ENCODE results near the gene ATF6. TPM values are rescaled to one million over a fixed set of nuclear protein-coding genes. Genes with fewer than 3 reads are reported as not detected.

The ATF6 gene
- total RNA-seq, 1 experiment from 2014 or later, result 10.6 TPM

- no peak for TF ChIP-seq CREM (CRISPR knock-in tag; IDR thresholded peaks at IDR 0.05)
These were observed 228.1 kb downstream of the ATF6 start (continued) for GRCh38 chr1:161994175-161994668.

GRCh38 chr1:161997152-161997551 lies 231.0 kb downstream of the ATF6 start:
- Mint-ChIP-seq H3K27ac (no peak overlapping the region), H3K36me3 (no peaks in the 10 kb centered on the region), H3K9me3 (0 out of 2 replicates have a peak, but pooled peaks cover 6% of the 10 kb centered on the region), H3K4me3 (no peak overlapping the region), H3K27me3 (ENCODE audit: low read depth) (no peaks in the 10 kb centered on the region; the same call in 1 of the 2 replicates), H3K4me1 (no peaks in the 10 kb centered on the region)
- CTCF ChIA-PET, result no interaction called here
- DNase-seq (ENCODE audit: low spot score) (no peak), ATAC-seq (no peak)
- POLR2A ChIA-PET, result no interaction called here
- no peak for TF ChIP-seq AFF4 (CRISPR knock-in tag; IDR thresholded peaks at IDR 0.05; ENCODE audit: borderline replicate concordance)
- no peak for TF ChIP-seq ETV6 (CRISPR knock-in tag; IDR thresholded peaks at IDR 0.05)
- TF ChIP-seq IRF1 (CRISPR knock-in tag; IDR thresholded peaks at IDR 0.05), result no peak
- TF ChIP-seq ZBTB21 (CRISPR knock-in tag; IDR thresholded peaks at IDR 0.05; ENCODE audit: borderline replicate concordance), result no peak
- no peak for TF ChIP-seq ARID4B (CRISPR knock-in tag; IDR thresholded peaks at IDR 0.05; ENCODE audit: borderline replicate concordance)
- no peak for TF ChIP-seq NR2C2 (CRISPR knock-in tag; IDR thresholded peaks at IDR 0.05)
- no peak for TF ChIP-seq TEAD1 (CRISPR knock-in tag; IDR thresholded peaks at IDR 0.05)
- TF ChIP-seq ATF3 (CRISPR knock-in tag; conservative IDR thresholded peaks at IDR 0.05), result no peak
- TF ChIP-seq ZNF425 (CRISPR knock-in tag; conservative IDR thresholded peaks at IDR 0.05), result no peak
- no peak for TF ChIP-seq HMGA2 (CRISPR knock-in tag; IDR thresholded peaks at IDR 0.05)
- TF ChIP-seq IRF2 (CRISPR knock-in tag; IDR thresholded peaks at IDR 0.05; ENCODE audit: borderline replicate concordance, low read depth), result no peak
- no peak for TF ChIP-seq E2F5 (CRISPR knock-in tag; IDR thresholded peaks at IDR 0.05)
- TF ChIP-seq JAZF1 (CRISPR knock-in tag; IDR thresholded peaks at IDR 0.05), result no peak
- TF ChIP-seq ATF1 (CRISPR knock-in tag; IDR thresholded peaks at IDR 0.05), result no peak
- no peak for TF ChIP-seq SMAD4 (CRISPR knock-in tag; IDR thresholded peaks at IDR 0.05)

Measured in WTC11 (cell line).